CD14-positive monocyte (primary cell): Measurements from ENCODE around the gene ATPAF2. TPM values are rescaled to one million over a fixed set of nuclear protein-coding genes. Genes with fewer than 3 reads are reported as not detected.

ENCODE experiments used
- DNase-seq, 3 donors: peaks; one replicate each; pipeline ENCODE4 v3.0.0-alpha.2; 2011 to 2022
- H2AFZ ChIP-seq: 2 replicates; pipeline ENCODE4 v1.6.0; 2012; ENCODE audit warnings: mild to moderate bottlenecking, low read depth, low read length, inconsistent platforms; ENCODE audit not compliant: insufficient read depth, poor library complexity, severe bottlenecking
- H3K27ac ChIP-seq, 2 donors: 1 replicate in 1 of 2; 2 replicates in 1 of 2; pipeline ENCODE4 v1.5.1; 2012 to 2013; ENCODE audit warnings: low read length in 2 of 2, control low read depth in 1 of 2, inconsistent platforms in 1 of 2, low read depth in 1 of 2, mild to moderate bottlenecking in 1 of 2
- H3K27me3 ChIP-seq, 2 donors: one replicate each; pipeline versions ENCODE4 v1.6.0 to v1.6.1; 2011 to 2013; ENCODE audit warnings: low read length in 2 of 2; ENCODE audit not compliant: control insufficient read depth in 2 of 2, insufficient read depth in 2 of 2
- H3K36me3 ChIP-seq, 2 donors: replicated peaks in 1 of 2; 1 replicate in 1 of 2; 2 replicates in 1 of 2; pipeline versions ENCODE4 v1.5.1 to v1.6.1; 2012 to 2013; ENCODE audit warnings: low read length in 2 of 2, control low read depth in 1 of 2, inconsistent platforms in 1 of 2, mild to moderate bottlenecking in 1 of 2; ENCODE audit not compliant: insufficient read depth in 2 of 2, control insufficient read depth in 1 of 2
- H3K4me1 ChIP-seq, 2 donors: 1 replicate in 1 of 2; 2 replicates in 1 of 2; pipeline versions ENCODE4 v1.5.1 to v1.6.1; 2012 to 2013; ENCODE audit warnings: low read length in 2 of 2, control low read depth in 1 of 2, inconsistent platforms in 1 of 2, mild to moderate bottlenecking in 1 of 2, moderate library complexity in 1 of 2; ENCODE audit not compliant: insufficient read depth in 2 of 2, control insufficient read depth in 1 of 2
- H3K4me2 ChIP-seq: replicated peaks from 2 replicates; pipeline ENCODE3; 2012; ENCODE audit warnings: low read length, moderate library complexity, mild to moderate bottlenecking; ENCODE audit not compliant: poor library complexity, severe bottlenecking; ENCODE audit errors: extremely low read depth
- H3K4me3 ChIP-seq, 3 experiments: fragments of 200-600 bp in 1 of 3; sonication (generic) in 1 of 3; replicated peaks in 1 of 3; 1 replicate in 2 of 3; 2 replicates in 1 of 3; pipeline ENCODE4 v1.5.1; 2011 to 2013; ENCODE audit warnings: low read length in 3 of 3, mild to moderate bottlenecking in 3 of 3, control low read depth in 2 of 3, low read depth in 2 of 3, inconsistent platforms in 1 of 3, moderate library complexity in 1 of 3
- H3K79me2 ChIP-seq: 2 replicates; pipeline ENCODE4 v1.6.0; 2012; ENCODE audit warnings: mild to moderate bottlenecking, control low read depth, inconsistent platforms, low read length, moderate library complexity; ENCODE audit not compliant: insufficient read depth
- H3K9ac ChIP-seq: 2 replicates; pipeline ENCODE4 v1.6.0; 2017; ENCODE audit warnings: low read length, mild to moderate bottlenecking; ENCODE audit not compliant: insufficient read depth, poor library complexity, severe bottlenecking
- H3K9me3 ChIP-seq, 2 donors: replicated peaks in 1 of 2; 1 replicate in 1 of 2; 2 replicates in 1 of 2; pipeline versions ENCODE4 v1.5.1 to v1.6.1; 2012 to 2013; ENCODE audit warnings: low read length in 2 of 2, control low read depth in 1 of 2; ENCODE audit not compliant: control insufficient read depth in 1 of 2, insufficient read depth in 1 of 2
- H4K20me1 ChIP-seq: 2 replicates; pipeline ENCODE4 v1.6.0; 2012; ENCODE audit warnings: mild to moderate bottlenecking, low read length, control low read depth, moderate library complexity; ENCODE audit not compliant: insufficient read depth
- H3K27ac Mint-ChIP-seq, 7 donors: one replicate each; pipeline ENCODE4 v1.8.0; 2020; ENCODE audit warnings: mild to moderate bottlenecking in 7 of 7, mixed read lengths in 7 of 7, moderate library complexity in 6 of 7, inconsistent platforms in 2 of 7
- H3K27me3 Mint-ChIP-seq, 3 donors: one replicate each; pipeline ENCODE4 v1.8.0; 2021 to 2022; ENCODE audit warnings: low read depth in 3 of 3, mild to moderate bottlenecking in 3 of 3, mixed read lengths in 3 of 3, moderate library complexity in 3 of 3, inconsistent platforms in 1 of 3
- H3K36me3 Mint-ChIP-seq, 2 donors: one replicate each; pipeline ENCODE4 v1.8.0; 2020; ENCODE audit warnings: mixed read lengths in 2 of 2, inconsistent platforms in 1 of 2, mild to moderate bottlenecking in 1 of 2
- H3K4me1 Mint-ChIP-seq: one replicate; pipeline ENCODE4 v1.8.0; 2020; ENCODE audit warnings: mild to moderate bottlenecking, mixed read lengths
- H3K4me3 Mint-ChIP-seq, 2 donors: one replicate each; pipeline ENCODE4 v1.8.0; 2020; ENCODE audit warnings: mild to moderate bottlenecking in 2 of 2, mixed read lengths in 2 of 2, moderate library complexity in 1 of 2
- H3K9me3 Mint-ChIP-seq, 7 donors: one replicate each; pipeline ENCODE4 v1.8.0; 2020 to 2022; ENCODE audit warnings: mixed read lengths in 7 of 7, mild to moderate bottlenecking in 6 of 7, moderate library complexity in 6 of 7, inconsistent platforms in 2 of 7
- WGBS: methylation state at CpG from one replicate; pipeline ENCODE4 v1.1.5; 2013; ENCODE audit warnings: missing lambda C conversion rate; ENCODE audit not compliant: insufficient coverage; 5-methylcytosine and 5-hydroxymethylcytosine counted together
- intact Hi-C, 2 donors: fragments of 100-400 bp; cut with micrococcal nuclease; formaldehyde crosslinking; loops; one replicate each; pipeline versions ENCODE4 v1.15.0 to v1.15.1; 2023
- polyA plus RNA-seq, 3 donors: library from polyadenylated mRNA; depleted of rRNA in 1 of 3; unstranded in 2 of 3; stranded (reverse) in 1 of 3; fragments of 300-500 nt in 2 of 3; fragments of >200 nt in 1 of 3; fragmentation: Illumina TruSeq in 2 of 3; gene quantifications; 1 replicate in 2 of 3; 2 replicates in 1 of 3; pipeline ENCODE4 v1.2.3, GENCODE V29; 2012 to 2021
- TF ChIP-seq, protein P1 (sequence below): fragments of 200-600 bp; IDR thresholded peaks from one replicate; pipeline ENCODE4 v1.8.0; 2022; ENCODE audit warnings: antibody characterized with exemption, mild to moderate bottlenecking

The ATPAF2 gene
- polyA plus RNA-seq, 3 donors: 41.3 to 50.8 (median 44.9) TPM

DNA sequence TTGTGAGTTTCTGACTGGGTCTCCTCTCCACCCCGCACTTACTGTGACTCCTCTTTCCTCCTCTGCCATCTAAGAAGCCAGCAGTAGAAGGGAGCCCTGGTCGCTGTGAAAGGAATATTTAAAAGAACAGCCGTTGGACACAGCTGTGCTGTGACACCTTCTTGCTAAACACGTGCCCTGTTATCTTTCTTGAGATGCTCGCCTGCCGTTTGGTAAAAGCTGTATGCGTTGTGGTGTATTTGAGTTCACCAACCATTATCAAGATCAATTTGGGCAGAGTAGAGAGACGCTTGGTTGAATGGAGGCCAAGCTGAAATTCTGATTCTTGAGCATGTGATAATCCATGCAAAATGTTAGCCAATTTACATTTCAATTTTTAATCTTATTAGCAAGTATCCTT is 4.0 kb upstream of the ATPAF2 start:
- Histone ChIP-seq H3K36me3 (peaks cover 9 to 19% of the 10 kb centered on the region in 2 donors), H3K9ac (no peak overlapping the region), H4K20me1 (peaks cover 4% of the 10 kb centered on the region), H3K27ac (no peak overlapping the region), H3K79me2 (peaks cover 27% of the 10 kb centered on the region), H3K27me3 (no peaks in the 10 kb centered on the region), H3K4me2 (no peak overlapping the region), H2AFZ (no peak overlapping the region), H3K4me3 (no peak overlapping the region), H3K4me1 (peaks cover 18 to 22% of the 10 kb centered on the region in 2 donors), H3K9me3 (no peaks in the 10 kb centered on the region)
- Mint-ChIP-seq H3K4me3 (no peak overlapping the region), H3K27me3 (peaks cover 0 to 2% (median 0%) of the 10 kb centered on the region in 3 donors), H3K36me3 (peaks cover 12 to 21% of the 10 kb centered on the region in 2 donors), H3K27ac (peak overlapping the region in 1 of 7 donors; percentile 48), H3K9me3 (peaks cover 0 to under 1% (median 0%) of the 10 kb centered on the region in 7 donors), H3K4me1 (peaks cover 33% of the 10 kb centered on the region)
- 100% methylated on average over 1 of the region's 8 CpGs for WGBS
- intact Hi-C loops: no loop called here
- DNase-seq: no peak
- TF ChIP-seq, protein P1, sequence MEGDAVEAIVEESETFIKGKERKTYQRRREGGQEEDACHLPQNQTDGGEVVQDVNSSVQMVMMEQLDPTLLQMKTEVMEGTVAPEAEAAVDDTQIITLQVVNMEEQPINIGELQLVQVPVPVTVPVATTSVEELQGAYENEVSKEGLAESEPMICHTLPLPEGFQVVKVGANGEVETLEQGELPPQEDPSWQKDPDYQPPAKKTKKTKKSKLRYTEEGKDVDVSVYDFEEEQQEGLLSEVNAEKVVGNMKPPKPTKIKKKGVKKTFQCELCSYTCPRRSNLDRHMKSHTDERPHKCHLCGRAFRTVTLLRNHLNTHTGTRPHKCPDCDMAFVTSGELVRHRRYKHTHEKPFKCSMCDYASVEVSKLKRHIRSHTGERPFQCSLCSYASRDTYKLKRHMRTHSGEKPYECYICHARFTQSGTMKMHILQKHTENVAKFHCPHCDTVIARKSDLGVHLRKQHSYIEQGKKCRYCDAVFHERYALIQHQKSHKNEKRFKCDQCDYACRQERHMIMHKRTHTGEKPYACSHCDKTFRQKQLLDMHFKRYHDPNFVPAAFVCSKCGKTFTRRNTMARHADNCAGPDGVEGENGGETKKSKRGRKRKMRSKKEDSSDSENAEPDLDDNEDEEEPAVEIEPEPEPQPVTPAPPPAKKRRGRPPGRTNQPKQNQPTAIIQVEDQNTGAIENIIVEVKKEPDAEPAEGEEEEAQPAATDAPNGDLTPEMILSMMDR: no peak

DNA sequence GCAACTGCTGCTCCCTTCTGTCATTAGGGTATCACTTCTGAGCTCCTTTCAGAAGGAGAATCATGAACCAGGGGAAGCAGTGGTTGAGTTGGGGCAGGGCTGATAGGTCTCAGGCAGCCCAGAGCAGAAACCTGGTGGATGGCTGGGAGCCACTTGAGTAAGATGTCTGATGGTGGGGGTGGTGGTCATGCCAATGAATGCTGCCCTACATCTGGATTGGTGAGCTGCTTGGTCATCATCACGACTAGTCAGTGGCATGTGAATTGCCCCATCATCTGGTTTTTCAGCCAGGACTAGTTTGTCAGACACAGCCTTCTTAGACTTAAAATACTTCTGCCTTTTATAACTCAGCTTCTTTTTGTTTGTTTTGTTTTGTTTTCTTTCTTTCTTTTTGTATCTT is 2.8 kb upstream of the ATPAF2 start:
- H3K4me3 Mint-ChIP-seq: no peak overlapping the region
- TF ChIP-seq, protein P1: no peak
- H3K27me3 Mint-ChIP-seq: peaks cover 0 to 2% (median 0%) of the 10 kb centered on the region in 3 donors
- no peak overlapping the region for H3K27ac ChIP-seq
- peaks cover 2 to 7% of the 10 kb centered on the region in 2 donors for H3K36me3 ChIP-seq
- peaks cover 6 to 12% of the 10 kb centered on the region in 2 donors for H3K36me3 Mint-ChIP-seq
- no peak overlapping the region for H2AFZ ChIP-seq
- no peak overlapping the region for H3K9ac ChIP-seq
- H3K27ac Mint-ChIP-seq: peak overlapping the region in 2 of 7 donors; percentile 6 to 32
- H3K79me2 ChIP-seq: peaks cover 32% of the 10 kb centered on the region
- peaks cover 8% of the 10 kb centered on the region for H4K20me1 ChIP-seq
- no peaks in the 10 kb centered on the region for H3K27me3 ChIP-seq
- H3K4me1 ChIP-seq: peaks cover 31 to 34% of the 10 kb centered on the region in 2 donors
- H3K4me3 ChIP-seq: no peak overlapping the region
- DNase-seq: peak; percentile 8 to 46 (median 15)
- no peaks in the 10 kb centered on the region for H3K9me3 Mint-ChIP-seq
- no peak overlapping the region for H3K4me2 ChIP-seq
- intact Hi-C loops: no loop called here
- H3K9me3 ChIP-seq: no peaks in the 10 kb centered on the region
- WGBS: no CpG with 5 or more reads among the region's 1 CpG
- H3K4me1 Mint-ChIP-seq: peaks cover 43% of the 10 kb centered on the region
